ENCODE measurements around the gene ABCB6. TPM values are rescaled to one million over a fixed set of nuclear protein-coding genes. Genes with fewer than 3 reads are reported as not detected.

Gene ABCB6
- total RNA-seq, 1 donor from 2014 or later: 27.4 TPM

Other genes with a start within 250 kb of the ABCB6 start
- gene FEV, start 233.8 kb downstream of the ABCB6 start, total RNA-seq: not detected in 3 replicates
- not detected in 3 replicates for gene CRYBA2, start 225.5 kb downstream of the ABCB6 start, total RNA-seq
- gene CFAP65, start 177.4 kb downstream of the ABCB6 start, total RNA-seq: not detected in 3 replicates
- 0.19 TPM in 1 of 3 replicates, not detected in the others for gene IHH, start 158.0 kb downstream of the ABCB6 start, total RNA-seq
- 7.3 to 13.3 TPM (median 12.7 TPM) in 3 replicates for gene NHEJ1, start 58.1 kb downstream of the ABCB6 start, total RNA-seq
- 2.0 to 2.7 TPM (median 2.4 TPM) in 3 replicates for gene SLC23A3, start 48.9 kb downstream of the ABCB6 start, total RNA-seq
- gene CNPPD1, start 42.0 kb downstream of the ABCB6 start, total RNA-seq: 36.1 to 46.3 TPM (median 43.1 TPM) in 3 replicates
- gene RETREG2, start 40.7 kb downstream of the ABCB6 start, total RNA-seq: 81.1 to 88.0 TPM (median 85.0 TPM) in 3 replicates
- 28.6 to 29.8 TPM (median 29.3 TPM) in 3 replicates for gene ZFAND2B, start 12.2 kb downstream of the ABCB6 start, total RNA-seq
- gene ATG9A, start 10.7 kb upstream of the ABCB6 start, total RNA-seq: 75.2 to 82.8 TPM (median 75.5 TPM) in 3 replicates
- gene ANKZF1, start 10.8 kb upstream of the ABCB6 start, total RNA-seq: 27.9 to 38.0 TPM (median 35.9 TPM) in 3 replicates
- gene GLB1L, start 26.5 kb upstream of the ABCB6 start, total RNA-seq: 2.9 to 7.3 TPM (median 3.0 TPM) in 3 replicates
- gene STK16, start 26.5 kb upstream of the ABCB6 start, total RNA-seq: 24.4 to 32.0 TPM (median 25.9 TPM) in 3 replicates
- not detected in 3 replicates for gene TUBA4B, start 34.3 kb upstream of the ABCB6 start, total RNA-seq
- gene TUBA4A, start 35.0 kb upstream of the ABCB6 start, total RNA-seq: 9.4 to 19.7 TPM (median 11.5 TPM) in 3 replicates
- gene DNAJB2, start 60.4 kb upstream of the ABCB6 start, total RNA-seq: 50.7 to 55.6 TPM (median 55.0 TPM) in 3 replicates
- gene PTPRN, start 90.4 kb upstream of the ABCB6 start, total RNA-seq: 0.67 to 0.87 TPM (median 0.80 TPM) in 3 replicates
- gene RESP18, start 113.8 kb upstream of the ABCB6 start, total RNA-seq: not detected in 3 replicates
- gene DNPEP, start 169.0 kb upstream of the ABCB6 start, total RNA-seq: 42.3 to 47.9 TPM (median 43.5 TPM) in 3 replicates
- 0.70 to 19.8 TPM (median 15.5 TPM) in 3 replicates for gene DES, start 199.4 kb upstream of the ABCB6 start, total RNA-seq
- gene SPEG, start 215.9 kb upstream of the ABCB6 start, total RNA-seq: 62.9 to 94.9 TPM (median 89.7 TPM) in 3 replicates